ENCODE data around the gene HIGD2A.
"Not testable (repeated sequence)": the region's sequence is repeated elsewhere in the genome, so short reads cannot be mapped to it uniquely, and the experiment has no call there.

The HIGD2A gene

GRCh38 chr5:176394096-176394495, 5.5 kb downstream of the HIGD2A start:
- in situ Hi-C loops (cut with HindIII; ENCODE audit: low sequenced_read_pairs), result no loop called here

- in situ Hi-C loops (cut with HindIII; ENCODE audit: low sequenced_read_pairs), result no loop called here
Observed at GRCh38 chr5:176394881-176395675, 6.5 kb downstream of the HIGD2A start.

GRCh38 chr5:176396330-176396729, 7.8 kb downstream of the HIGD2A start:
- in situ Hi-C loops (cut with HindIII; ENCODE audit: low sequenced_read_pairs), result no loop called here

GRCh38 chr5:176397736-176398420, 9.3 kb downstream of the HIGD2A start:
- in situ Hi-C loops (cut with HindIII; ENCODE audit: low sequenced_read_pairs), result no loop called here

GRCh38 chr5:176400382-176401156, 12.0 kb downstream of the HIGD2A start:
- in situ Hi-C loops (cut with HindIII; ENCODE audit: low sequenced_read_pairs), result no loop called here

GRCh38 chr5:176401281-176402205, 13.0 kb downstream of the HIGD2A start:
- in situ Hi-C loops (cut with HindIII; ENCODE audit: low sequenced_read_pairs), result no loop called here

- in situ Hi-C loops (cut with HindIII; ENCODE audit: low sequenced_read_pairs), result no loop called here
Observed at GRCh38 chr5:176405656-176406435, 17.3 kb downstream of the HIGD2A start.

- in situ Hi-C loops (cut with HindIII; ENCODE audit: low sequenced_read_pairs), result no loop called here
Observed at GRCh38 chr5:176406436-176407052, 18.0 kb downstream of the HIGD2A start.

GRCh38 chr5:176407456-176408251, 19.1 kb downstream of the HIGD2A start:
- in situ Hi-C loops (cut with HindIII; ENCODE audit: low sequenced_read_pairs), result no loop called here

GRCh38 chr5:176408252-176408573, 19.7 kb downstream of the HIGD2A start:
- in situ Hi-C loops (cut with HindIII; ENCODE audit: low sequenced_read_pairs), result not testable (repeated sequence)

- in situ Hi-C loops (cut with HindIII; ENCODE audit: low sequenced_read_pairs), result no loop called here
Observed at GRCh38 chr5:176408590-176408989, 20.0 kb downstream of the HIGD2A start.

GRCh38 chr5:176409765-176410164, 21.2 kb downstream of the HIGD2A start:
- in situ Hi-C loops (cut with HindIII; ENCODE audit: low sequenced_read_pairs), result no loop called here

GRCh38 chr5:176410486-176411180, 22.1 kb downstream of the HIGD2A start:
- in situ Hi-C loops (cut with HindIII; ENCODE audit: low sequenced_read_pairs), result no loop called here

GRCh38 chr5:176412517-176413254, 24.1 kb downstream of the HIGD2A start:
- in situ Hi-C loops (cut with HindIII; ENCODE audit: low sequenced_read_pairs), result no loop called here

GRCh38 chr5:176413255-176413565, 24.7 kb downstream of the HIGD2A start:
- in situ Hi-C loops (cut with HindIII; ENCODE audit: low sequenced_read_pairs), result no loop called here

- in situ Hi-C loops (cut with HindIII; ENCODE audit: low sequenced_read_pairs), result no loop called here
Observed at GRCh38 chr5:176413709-176414191, 25.2 kb downstream of the HIGD2A start.

GRCh38 chr5:176414704-176415103, 26.2 kb downstream of the HIGD2A start:
- in situ Hi-C loops (cut with HindIII; ENCODE audit: low sequenced_read_pairs), result no loop called here
